Measurements from ENCODE around the gene UBR1. TPM values are rescaled to one million over a fixed set of nuclear protein-coding genes. Genes with fewer than 3 reads are reported as not detected.
"Not testable (repeated sequence)": the region's sequence is repeated elsewhere in the genome, so short reads cannot be mapped to it uniquely, and the experiment has no call there.

UBR1 gene
- total RNA-seq, 1 experiment from 2014 or later: 22.8 TPM

- no peak for DNase-seq (ENCODE audit: low read depth)
Observed at GRCh38 chr15:43056696-43057095, 49.1 kb downstream of the UBR1 start.

GRCh38 chr15:43052860-43053259, 53.0 kb downstream of the UBR1 start:
- no peak for DNase-seq (ENCODE audit: low read depth)

- DNase-seq (ENCODE audit: low read depth): no peak
Observed at GRCh38 chr15:43048935-43049334, 56.9 kb downstream of the UBR1 start.

- no peak for DNase-seq (ENCODE audit: low read depth)
Observed at GRCh38 chr15:43046484-43046883, 59.4 kb downstream of the UBR1 start.

GRCh38 chr15:43042885-43043284, 63.0 kb downstream of the UBR1 start:
- DNase-seq (ENCODE audit: low read depth): no peak

- not testable (repeated sequence) for DNase-seq (ENCODE audit: low read depth)
Observed at GRCh38 chr15:43041085-43041484, 64.8 kb downstream of the UBR1 start.

GRCh38 chr15:43035240-43035639, 70.6 kb downstream of the UBR1 start:
- not testable (repeated sequence) for DNase-seq (ENCODE audit: low read depth)

- DNase-seq (ENCODE audit: low read depth): no peak
Observed at GRCh38 chr15:43029476-43029875, 76.4 kb downstream of the UBR1 start.

GRCh38 chr15:43025150-43025549, 80.7 kb downstream of the UBR1 start:
- no peak for DNase-seq (ENCODE audit: low read depth)

GRCh38 chr15:43014671-43015070, 91.2 kb downstream of the UBR1 start:
- not testable (repeated sequence) for DNase-seq (ENCODE audit: low read depth)

- DNase-seq (ENCODE audit: low read depth): no peak
Observed at GRCh38 chr15:43009206-43009605, 96.6 kb downstream of the UBR1 start.

- DNase-seq (ENCODE audit: low read depth): no peak
Observed at GRCh38 chr15:43008150-43008549, 97.7 kb downstream of the UBR1 start.

GRCh38 chr15:43007551-43007950, 98.3 kb downstream of the UBR1 start:
- DNase-seq (ENCODE audit: low read depth): no peak

GRCh38 chr15:43006991-43007390, 98.8 kb downstream of the UBR1 start:
- DNase-seq (ENCODE audit: low read depth): no peak

- not testable (repeated sequence) for DNase-seq (ENCODE audit: low read depth)
Observed at GRCh38 chr15:43004886-43005595, 100.8 kb downstream of the UBR1 start.

- no peak for DNase-seq (ENCODE audit: low read depth)
Observed at GRCh38 chr15:42999201-42999779, 106.5 kb downstream of the UBR1 start.

GRCh38 chr15:42996871-42997270, 109.0 kb downstream of the UBR1 start:
- DNase-seq (ENCODE audit: low read depth): no peak

GRCh38 chr15:42994546-42994945, 111.3 kb downstream of the UBR1 start:
- DNase-seq (ENCODE audit: low read depth): no peak

GRCh38 chr15:42992626-42993025, 113.2 kb downstream of the UBR1 start:
- no peak for DNase-seq (ENCODE audit: low read depth)

- DNase-seq (ENCODE audit: low read depth): no peak
Observed at GRCh38 chr15:42986693-42987342, 119.0 kb downstream of the UBR1 start.

- no peak for DNase-seq (ENCODE audit: low read depth)
Observed at GRCh38 chr15:42984493-42985034, 121.3 kb downstream of the UBR1 start.

GRCh38 chr15:42979113-42979512, 126.7 kb downstream of the UBR1 start:
- peak; percentile 30 for DNase-seq (ENCODE audit: low read depth)
